Left lung (tissue), 10 donors: ENCODE measurements around the gene ADNP2. TPM values are rescaled to one million over a fixed set of nuclear protein-coding genes. Genes with fewer than 3 reads are reported as not detected.

Source experiments
- ATAC-seq: fragments of 200-7000 bp; cut with Tn5 transposase; one replicate; pipeline ENCODE4 v1.9.1; 2020; ENCODE audit warnings: moderate library complexity
- DNase-seq, 4 donors: peaks; one replicate each; pipeline ENCODE4 v3.0.0-alpha.2; 2013 to 2020
- H3K27ac ChIP-seq, 2 donors: fragments of 200-600 bp; sonication (generic) in 1 of 2; one replicate each; pipeline versions ENCODE4 v1.5.0 to v1.8.0; 2020 to 2021
- H3K27me3 ChIP-seq, 2 donors: fragments of 200-600 bp; sonication (generic) in 1 of 2; one replicate each; pipeline versions ENCODE4 v1.5.0 to v1.8.0; 2020 to 2021
- H3K36me3 ChIP-seq, 2 donors: fragments of 200-600 bp; sonication (generic) in 1 of 2; one replicate each; pipeline versions ENCODE4 v1.5.0 to v1.8.0; 2020 to 2021
- H3K4me1 ChIP-seq, 2 donors: fragments of 200-600 bp; one replicate each; pipeline ENCODE4 v1.8.0; 2021
- H3K4me3 ChIP-seq, 2 donors: fragments of 200-600 bp; sonication (generic) in 1 of 2; one replicate each; pipeline versions ENCODE4 v1.5.0 to v1.8.0; 2020 to 2021; ENCODE audit warnings: mild to moderate bottlenecking in 1 of 2
- H3K9me3 ChIP-seq, 2 donors: fragments of 200-600 bp; sonication (generic) in 1 of 2; one replicate each; pipeline versions ENCODE4 v1.5.0 to v1.8.0; 2020 to 2021
- CTCF ChIP-seq, 2 donors: fragments of 200-600 bp; sonication (generic) in 1 of 2; IDR thresholded peaks; one replicate each; pipeline versions ENCODE4 v1.5.0 to v1.8.0; 2021; ENCODE audit warnings: antibody characterized with exemption in 2 of 2
- intact Hi-C, 2 donors: fragments of 100-400 bp; cut with DNase I; formaldehyde crosslinking; loops; one replicate each; pipeline versions ENCODE4 v1.11.2 to v1.14.2; 2022
- polyA plus RNA-seq, 6 donors: library from polyadenylated mRNA; unstranded; fragments of 120-200 nt; gene quantifications; one replicate each; pipeline ENCODE4 v1.2.1, GENCODE V29; 2013; ENCODE audit not compliant: insufficient read length in 6 of 6
- total RNA-seq, 2 donors: library from RNA; stranded (reverse); fragmentation: NEBNext Ultra II Directional; extraction: Animal tissue kit (Norgen Biotek cat#: 25700); gene quantifications; one replicate each; pipeline ENCODE4 v1.2.1, GENCODE V29; 2021
- donor health status: DM: no; HTN: yes; CAD: no.
- donor health status: DM: no; HTN: no; CAD: no.

Gene ADNP2
- total and polyA plus RNA-seq, 8 donors, result 13.5 to 22.6 (median 19.6) TPM

DNA sequence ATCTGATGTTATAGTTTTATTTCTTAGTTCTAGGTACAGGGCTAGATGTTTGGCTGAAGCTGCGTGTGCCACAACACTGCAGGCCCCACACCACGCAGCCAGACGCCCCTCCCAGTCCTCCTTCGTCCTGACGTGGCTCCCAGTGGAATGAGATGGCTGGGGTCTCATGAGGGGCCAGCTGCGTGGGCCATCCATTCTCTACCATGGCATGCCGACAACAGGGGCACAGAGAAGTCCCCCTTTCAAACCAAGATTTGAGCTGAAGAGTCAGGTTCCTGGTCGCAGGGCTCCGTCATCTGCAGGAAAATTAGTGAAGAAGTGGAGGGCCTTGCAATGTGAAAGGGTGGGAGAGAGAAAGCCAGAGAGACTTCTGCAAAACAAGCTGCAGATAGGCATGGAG, 73.8 kb downstream of the ADNP2 start:
- no peak overlapping the region for H3K27ac ChIP-seq

GRCh38 chr18:80183273-80184050, 74.4 kb downstream of the ADNP2 start:
- Histone ChIP-seq H3K4me3 (no peak overlapping the region), H3K27ac (no peak overlapping the region), H3K36me3 (no peaks in the 10 kb centered on the region), H3K9me3 (no peaks in the 10 kb centered on the region), H3K27me3 (no peaks in the 10 kb centered on the region), H3K4me1 (no peaks in the 10 kb centered on the region)
- ATAC-seq, result peak; percentile 27
- intact Hi-C loops, result no loop called here
- no peak for TF ChIP-seq CTCF (IDR thresholded peaks at IDR 0.05)
- DNase-seq, result no peak

More for the DNA sequence above, 73.8 kb downstream of the ADNP2 start:
- no peaks in the 10 kb centered on the region for H3K27me3 ChIP-seq
- ATAC-seq (no peak), DNase-seq (no peak)
- intact Hi-C loops, result no loop called here
- no peak overlapping the region for H3K4me3 ChIP-seq
- no peaks in the 10 kb centered on the region for H3K36me3 ChIP-seq
- H3K9me3 ChIP-seq, result no peaks in the 10 kb centered on the region
- TF ChIP-seq CTCF (IDR thresholded peaks at IDR 0.05), result no peak
- H3K4me1 ChIP-seq, result no peaks in the 10 kb centered on the region

DNA sequence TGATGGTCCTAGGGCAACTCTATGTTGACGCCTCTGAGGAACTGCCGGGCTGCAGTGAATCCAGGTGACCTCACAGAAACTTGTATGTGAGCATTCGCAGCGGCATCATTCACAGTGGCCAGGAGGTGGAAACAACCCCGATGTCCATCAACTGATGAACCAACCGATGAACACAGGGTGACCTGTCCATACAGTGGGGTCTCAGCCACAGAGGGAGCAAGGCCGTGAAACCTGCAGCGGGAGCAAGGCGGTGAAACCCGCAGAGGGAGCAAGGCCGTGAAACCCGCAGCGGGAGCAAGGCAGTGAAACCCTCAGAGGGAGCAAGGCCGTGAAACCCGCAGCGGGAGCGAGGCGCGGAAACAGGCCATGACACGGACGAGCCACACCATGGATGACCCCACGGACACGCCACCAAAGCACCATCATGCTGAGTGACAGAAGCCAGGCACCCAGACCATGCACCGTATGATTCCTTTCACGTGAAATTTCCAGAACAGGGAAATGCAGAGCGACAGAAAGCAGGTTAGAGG, 75.2 kb downstream of the ADNP2 start:
- Histone ChIP-seq H3K27ac (no peak overlapping the region), H3K9me3 (no peaks in the 10 kb centered on the region), H3K4me3 (no peak overlapping the region), H3K4me1 (no peaks in the 10 kb centered on the region), H3K36me3 (no peaks in the 10 kb centered on the region), H3K27me3 (no peaks in the 10 kb centered on the region)
- DNase-seq (no peak), ATAC-seq (no peak)
- intact Hi-C loops, result no loop called here
- no peak for TF ChIP-seq CTCF (IDR thresholded peaks at IDR 0.05)

DNA sequence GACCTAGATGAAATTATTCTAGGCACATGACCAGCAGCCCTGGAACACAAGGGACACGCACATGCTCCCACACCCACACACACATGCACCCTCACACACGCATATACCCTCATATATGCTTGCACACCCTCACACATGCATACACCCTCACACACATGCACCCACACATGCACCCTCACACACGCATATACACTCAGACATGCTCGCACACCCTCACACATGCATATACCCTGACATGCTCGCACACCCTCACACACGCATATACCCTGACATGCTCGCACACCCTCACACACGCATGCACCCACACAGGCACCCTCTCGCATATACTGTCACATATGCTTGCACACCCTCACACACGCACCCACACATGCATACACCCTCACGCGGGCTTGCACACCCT, 76.5 kb downstream of the ADNP2 start:
- TF ChIP-seq CTCF (IDR thresholded peaks at IDR 0.05), result no peak
- intact Hi-C loops, result no loop called here
- H3K27ac ChIP-seq, result no peak overlapping the region
- ATAC-seq, result no peak
- H3K4me3 ChIP-seq, result no peak overlapping the region
- no peak for DNase-seq
- no peaks in the 10 kb centered on the region for H3K27me3 ChIP-seq
- H3K4me1 ChIP-seq, result no peaks in the 10 kb centered on the region
- H3K9me3 ChIP-seq, result no peaks in the 10 kb centered on the region
- H3K36me3 ChIP-seq, result no peaks in the 10 kb centered on the region

DNA sequence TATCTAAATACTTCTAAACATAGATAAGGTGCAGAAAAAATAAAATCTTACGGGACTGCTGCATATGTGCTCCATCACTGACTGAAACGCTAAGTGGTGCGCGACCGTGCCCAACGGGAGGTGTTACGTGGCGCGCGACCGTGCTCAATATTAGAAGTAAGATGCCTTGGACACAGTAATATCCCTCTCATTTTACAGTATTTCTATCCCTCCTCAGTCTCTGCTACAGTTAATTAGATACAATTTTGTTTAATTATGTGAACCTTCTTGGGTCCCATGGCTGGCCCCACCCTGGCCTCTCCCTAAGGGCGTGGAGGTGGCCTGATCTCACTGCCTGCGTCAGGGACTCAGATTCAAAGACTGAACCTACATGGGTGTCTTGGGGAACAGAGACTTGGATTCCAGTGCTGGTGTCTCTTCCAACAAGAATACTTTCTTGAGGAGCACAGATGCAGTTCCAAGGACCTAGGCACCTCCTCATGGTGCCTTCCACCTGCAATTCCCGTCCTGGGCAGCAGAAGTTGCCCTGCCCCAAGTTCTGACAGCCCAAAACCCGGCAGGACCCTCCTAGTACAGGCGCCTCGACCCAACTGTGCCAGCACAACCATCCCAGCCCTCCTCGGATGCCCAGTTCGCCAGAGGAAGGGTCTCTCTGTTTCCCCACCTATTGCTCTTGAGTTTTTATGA, 79.0 kb downstream of the ADNP2 start:
- no peaks in the 10 kb centered on the region for H3K36me3 ChIP-seq
- DNase-seq (no peak), ATAC-seq (no peak)
- no peak overlapping the region for H3K27ac ChIP-seq
- no peaks in the 10 kb centered on the region for H3K27me3 ChIP-seq
- intact Hi-C loops, result no loop called here
- no peak overlapping the region for H3K4me3 ChIP-seq
- H3K9me3 ChIP-seq, result no peaks in the 10 kb centered on the region
- H3K4me1 ChIP-seq, result no peaks in the 10 kb centered on the region
- TF ChIP-seq CTCF (IDR thresholded peaks at IDR 0.05), result no peak
